ENCODE measurements around the gene TFR2. TPM values are rescaled to one million over a fixed set of nuclear protein-coding genes. Genes with fewer than 3 reads are reported as not detected.

Gene TFR2
- total RNA-seq, 4 donors from 2014 or later, result 0.38 to 1.1 (median 0.84) TPM

- H3K4me3 ChIP-seq, result no peak overlapping the region
- WGBS, 2 donors, result 86 to 98% methylated on average over 4 to 5 of the region's 6 CpGs
- H3K27me3 ChIP-seq, result no peaks in the 10 kb centered on the region
- no peak for DNase-seq
- H3K27ac ChIP-seq, result no peak overlapping the region
- TF ChIP-seq, protein P1, sequence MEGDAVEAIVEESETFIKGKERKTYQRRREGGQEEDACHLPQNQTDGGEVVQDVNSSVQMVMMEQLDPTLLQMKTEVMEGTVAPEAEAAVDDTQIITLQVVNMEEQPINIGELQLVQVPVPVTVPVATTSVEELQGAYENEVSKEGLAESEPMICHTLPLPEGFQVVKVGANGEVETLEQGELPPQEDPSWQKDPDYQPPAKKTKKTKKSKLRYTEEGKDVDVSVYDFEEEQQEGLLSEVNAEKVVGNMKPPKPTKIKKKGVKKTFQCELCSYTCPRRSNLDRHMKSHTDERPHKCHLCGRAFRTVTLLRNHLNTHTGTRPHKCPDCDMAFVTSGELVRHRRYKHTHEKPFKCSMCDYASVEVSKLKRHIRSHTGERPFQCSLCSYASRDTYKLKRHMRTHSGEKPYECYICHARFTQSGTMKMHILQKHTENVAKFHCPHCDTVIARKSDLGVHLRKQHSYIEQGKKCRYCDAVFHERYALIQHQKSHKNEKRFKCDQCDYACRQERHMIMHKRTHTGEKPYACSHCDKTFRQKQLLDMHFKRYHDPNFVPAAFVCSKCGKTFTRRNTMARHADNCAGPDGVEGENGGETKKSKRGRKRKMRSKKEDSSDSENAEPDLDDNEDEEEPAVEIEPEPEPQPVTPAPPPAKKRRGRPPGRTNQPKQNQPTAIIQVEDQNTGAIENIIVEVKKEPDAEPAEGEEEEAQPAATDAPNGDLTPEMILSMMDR (IDR thresholded peaks at IDR 0.05), result no peak
- no peak for TF ChIP-seq POLR2A (IDR thresholded peaks at IDR 0.05)
- peaks cover 0 to 10% (median 0%) of the 10 kb centered on the region in 3 donors for H3K36me3 ChIP-seq
- H3K9me3 ChIP-seq, result no peaks in the 10 kb centered on the region
- intact Hi-C loops (cut with DNase I), result no loop called here
- peaks cover 0 to 6% (median 0%) of the 10 kb centered on the region in 3 donors for H3K4me1 ChIP-seq
Observed at GRCh38 chr7:100620239-100620638, 21.1 kb downstream of the TFR2 start.

- H3K27me3 ChIP-seq, result no peaks in the 10 kb centered on the region
- no peak for TF ChIP-seq POLR2A (IDR thresholded peaks at IDR 0.05)
- peaks cover 0 to 19% (median 0%) of the 10 kb centered on the region in 3 donors for H3K36me3 ChIP-seq
- peaks cover 8 to 21% (median 12%) of the 10 kb centered on the region in 3 donors for H3K4me1 ChIP-seq
- H3K27ac ChIP-seq, result no peak overlapping the region
- H3K9me3 ChIP-seq, result no peaks in the 10 kb centered on the region
- intact Hi-C loops (cut with DNase I), result no loop called here
- H3K4me3 ChIP-seq, result no peak overlapping the region
- no peak for DNase-seq
- 65 to 88% methylated on average over 6 of the region's 6 CpGs for WGBS, 2 donors
Observed at GRCh38 chr7:100614308-100614861, 27.0 kb downstream of the TFR2 start.

- DNase-seq, result no peak
- intact Hi-C loops (cut with DNase I), result no loop called here
- peak overlapping the region in 3 of 4 donors; percentile 71 to 90 (median 80) for H3K4me3 ChIP-seq
Observed at GRCh38 chr7:100613412-100614175, 27.8 kb downstream of the TFR2 start.

DNA sequence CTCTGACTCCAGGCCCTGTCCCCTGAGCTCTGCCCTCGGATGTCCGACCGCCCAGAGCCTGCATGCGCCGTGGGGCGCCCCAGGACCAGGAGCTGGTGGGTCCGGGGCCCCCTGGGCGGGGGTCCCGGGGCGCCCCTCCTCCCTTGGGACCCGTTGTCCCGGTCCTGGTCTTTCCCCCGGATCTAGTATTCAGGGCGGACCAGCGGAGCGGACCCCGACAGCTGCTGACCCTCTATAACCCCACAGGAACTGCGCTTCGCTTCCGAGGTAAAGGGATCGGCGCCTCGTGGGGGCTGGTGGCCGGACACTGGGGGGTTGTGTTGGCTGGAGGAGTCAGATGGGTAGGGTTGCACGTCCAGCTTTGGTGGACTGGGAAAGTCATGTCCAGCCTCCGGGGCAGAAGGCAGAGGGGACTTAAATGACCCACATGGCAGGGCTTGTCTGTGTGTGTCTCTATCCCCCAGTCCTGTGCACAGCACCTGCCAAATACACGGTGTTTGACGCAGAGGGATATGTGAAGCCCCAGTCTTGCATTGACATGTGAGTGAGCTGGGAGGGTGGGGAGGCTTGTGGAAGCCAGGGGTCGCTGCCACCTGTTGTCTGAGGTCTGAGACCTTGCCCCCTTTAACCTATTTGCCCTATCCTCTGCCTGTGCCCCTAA, 28.5 kb downstream of the TFR2 start:
- no peak for DNase-seq
- peak overlapping the region; percentile 88 to 97 (median 92) for H3K27ac ChIP-seq
- 0% methylated on average over 3 to 4 of the region's 29 CpGs for WGBS, 2 donors

More at GRCh38 chr7:100613412-100614175, 27.8 kb downstream of the TFR2 start:
- H3K36me3 ChIP-seq, result peaks cover 0 to 19% (median 0%) of the 10 kb centered on the region in 3 donors
- no peak overlapping the region for H3K27ac ChIP-seq
- H3K27me3 ChIP-seq, result no peaks in the 10 kb centered on the region
- H3K4me1 ChIP-seq, result peaks cover 8 to 21% (median 12%) of the 10 kb centered on the region in 3 donors
- WGBS, 2 donors, result 88 to 90% methylated on average over 6 to 8 of the region's 13 CpGs
- TF ChIP-seq, protein P1 (IDR thresholded peaks at IDR 0.05), result no peak
- TF ChIP-seq POLR2A (IDR thresholded peaks at IDR 0.05), result no peak
- no peaks in the 10 kb centered on the region for H3K9me3 ChIP-seq

More for the DNA sequence above, 28.5 kb downstream of the TFR2 start:
- Histone ChIP-seq H3K36me3 (peaks cover 0 to 19% (median 0%) of the 10 kb centered on the region in 3 donors), H3K4me3 (peak overlapping the region; percentile 56 to 90 (median 76)), H3K9me3 (no peaks in the 10 kb centered on the region), H3K4me1 (peaks cover 8 to 21% (median 12%) of the 10 kb centered on the region in 3 donors), H3K27me3 (no peaks in the 10 kb centered on the region)
- intact Hi-C loops (cut with DNase I), result no loop called here
- TF ChIP-seq, protein P1 (IDR thresholded peaks at IDR 0.05), result peak in 1 of 6 experiments; percentile 3
- TF ChIP-seq POLR2A (IDR thresholded peaks at IDR 0.05), result no peak

Measured in esophagus squamous epithelium (tissue), 5 donors.